ENCODE results near the gene CAP2.

The CAP2 gene

GRCh38 chr6:17355404-17355774 is 38.0 kb upstream of the CAP2 start:
- no peak overlapping the region for H3K4me3 ChIP-seq (ENCODE audit: low read depth, low read length)
- no peak for TF ChIP-seq CTCF (IDR thresholded peaks at IDR 0.05; ENCODE audit: borderline replicate concordance, insufficient read depth, low read depth, low read length)

GRCh38 chr6:17358515-17358914 is 34.9 kb upstream of the CAP2 start:
- no peak for TF ChIP-seq CTCF (IDR thresholded peaks at IDR 0.05; ENCODE audit: borderline replicate concordance, insufficient read depth, low read depth, low read length)
- no peak overlapping the region for H3K4me3 ChIP-seq (ENCODE audit: low read depth, low read length)

- no peak overlapping the region for H3K4me3 ChIP-seq (ENCODE audit: low read depth, low read length)
- TF ChIP-seq CTCF (IDR thresholded peaks at IDR 0.05; ENCODE audit: borderline replicate concordance, insufficient read depth, low read depth, low read length): no peak
These were observed 32.8 kb upstream of the CAP2 start for GRCh38 chr6:17360564-17360963.

DNA sequence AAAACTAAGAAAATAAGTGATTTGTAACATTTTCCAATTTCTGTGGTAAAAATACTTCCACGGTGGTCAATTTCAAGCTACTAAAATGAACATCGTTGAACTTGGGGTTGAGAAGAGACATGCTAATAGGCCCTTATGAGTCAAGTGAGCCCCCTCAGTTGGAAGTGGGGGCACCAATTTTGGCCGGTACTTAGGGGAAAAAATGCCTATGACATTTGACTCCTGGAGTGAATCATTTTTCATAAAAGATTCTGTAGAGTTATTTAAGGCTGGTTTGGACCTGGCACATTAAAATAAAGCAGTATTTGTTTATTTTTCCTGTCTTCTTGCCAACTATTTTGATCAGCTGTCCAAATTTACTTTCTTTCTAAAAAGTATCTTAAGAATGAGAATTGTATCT is 32.4 kb upstream of the CAP2 start:
- no peak for TF ChIP-seq CTCF (IDR thresholded peaks at IDR 0.05; ENCODE audit: borderline replicate concordance, insufficient read depth, low read depth, low read length)
- no peak overlapping the region for H3K4me3 ChIP-seq (ENCODE audit: low read depth, low read length)

- no peak overlapping the region for H3K4me3 ChIP-seq (ENCODE audit: low read depth, low read length)
- TF ChIP-seq CTCF (IDR thresholded peaks at IDR 0.05; ENCODE audit: borderline replicate concordance, insufficient read depth, low read depth, low read length): no peak
These were observed 27.4 kb upstream of the CAP2 start for GRCh38 chr6:17365961-17366360.

DNA sequence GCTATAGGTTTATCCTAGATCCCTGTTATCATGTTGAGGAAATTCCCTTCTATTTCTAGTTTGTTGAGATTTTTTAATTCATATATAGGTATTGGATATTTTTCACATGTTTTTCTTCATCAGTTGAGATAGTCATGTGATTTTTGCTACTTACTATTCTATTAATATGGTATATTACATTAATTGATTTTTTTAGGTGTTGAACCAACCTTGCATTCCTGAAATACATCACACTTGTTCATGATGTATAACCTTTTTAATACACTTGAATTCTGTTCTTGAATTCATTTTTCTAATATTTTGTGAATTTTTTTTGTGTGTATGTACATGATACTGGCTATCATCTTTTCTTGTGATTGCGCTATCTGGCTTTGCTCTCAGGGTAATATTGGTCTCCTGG is 25.5 kb upstream of the CAP2 start:
- TF ChIP-seq CTCF (IDR thresholded peaks at IDR 0.05; ENCODE audit: borderline replicate concordance, insufficient read depth, low read depth, low read length): no peak
- no peak overlapping the region for H3K4me3 ChIP-seq (ENCODE audit: low read depth, low read length)

DNA sequence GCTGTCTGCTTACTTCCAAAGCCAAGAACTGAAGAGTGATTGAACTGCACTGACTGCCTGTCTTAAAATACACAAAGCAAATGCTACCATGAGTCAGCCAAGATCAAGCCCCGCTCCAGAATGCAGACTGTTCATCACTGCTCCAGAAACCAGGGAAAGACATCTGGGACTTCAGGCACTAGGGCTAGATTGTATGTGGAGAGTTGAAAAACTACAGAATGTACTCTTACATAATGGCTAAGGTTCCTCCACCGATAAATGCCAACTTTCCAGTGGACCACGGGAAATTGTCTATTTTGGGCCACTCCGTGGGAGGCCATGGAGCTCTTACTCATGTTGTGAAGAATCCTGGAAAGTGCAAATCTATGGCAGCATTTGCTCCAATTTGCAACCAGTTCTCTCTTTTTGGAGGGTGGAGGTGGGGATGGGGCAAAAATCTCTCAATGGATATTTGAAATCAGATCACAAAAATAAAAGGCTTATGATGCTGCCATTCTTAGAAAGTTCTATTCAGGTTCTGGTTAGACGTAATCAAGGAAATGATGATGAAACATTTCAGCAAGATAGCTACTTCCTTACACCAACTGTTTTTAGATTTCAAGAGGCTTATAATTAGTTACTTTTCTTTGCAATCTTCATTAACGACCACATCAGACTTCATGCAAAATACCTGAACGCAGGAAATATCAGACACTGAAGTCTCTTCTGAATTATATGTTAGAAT is 11.8 kb upstream of the CAP2 start:
- TF ChIP-seq CTCF (IDR thresholded peaks at IDR 0.05; ENCODE audit: borderline replicate concordance, insufficient read depth, low read depth, low read length): no peak
- no peak overlapping the region for H3K4me3 ChIP-seq (ENCODE audit: low read depth, low read length)

Data from GM12875 (cell line).